H1 (cell line): ENCODE data around the gene PLEKHG2. TPM values are rescaled to one million over a fixed set of nuclear protein-coding genes. Genes with fewer than 3 reads are reported as not detected.
A peak's percentile ranks its signal among the peaks of the same experiment; 100 is the strongest.

Source experiments
- CTCF ChIA-PET: fragments of 300-600 bp; sonication (Branson Sonifier 250); formaldehyde crosslinking; loops from one replicate; lab custom pipeline; 2021; ENCODE audit not compliant: partially characterized antibody; lab: Charles Lee
- POLR2A ChIA-PET: fragments of 300-600 bp; sonication (Branson Sonifier 250); formaldehyde crosslinking; loops from one replicate; lab custom pipeline; 2021; ENCODE audit warnings: inconsistent platforms; ENCODE audit not compliant: partially characterized antibody; lab: Charles Lee
- DNase-seq, 2 experiments: peaks; one replicate each; pipeline versions ENCODE4 v3.0.0 to v3.0.0-alpha.2; 2010 to 2022; ENCODE audit warnings: low spot score in 2 of 2, low read depth in 1 of 2, mixed read lengths in 1 of 2
- FAIRE-seq: peaks from 2 replicates; lab custom pipeline; 2011; peaks lifted over from hg19 to GRCh38; lab: Jason Lieb, UNC
- H2AFZ ChIP-seq: 2 replicates; pipeline ENCODE4 v1.8.1; 2012; ENCODE audit warnings: low read length, inconsistent platforms
- H2AK5ac ChIP-seq: 2 replicates; pipeline ENCODE4 v1.6.1; 2013; ENCODE audit warnings: low read depth, low read length
- H2BK120ac ChIP-seq: replicated peaks from 2 replicates; pipeline ENCODE3; 2013; ENCODE audit warnings: low read depth, low read length, inconsistent platforms
- H2BK12ac ChIP-seq: 2 replicates; pipeline ENCODE4 v1.6.1; 2013; ENCODE audit warnings: low read depth, low read length
- H2BK15ac ChIP-seq: 2 replicates; pipeline ENCODE4 v1.6.1; 2013; ENCODE audit warnings: low read length
- H2BK20ac ChIP-seq: 2 replicates; pipeline ENCODE4 v1.6.1; 2013; ENCODE audit warnings: low read length
- H2BK5ac ChIP-seq: 2 replicates; pipeline ENCODE4 v1.6.1; 2013; ENCODE audit warnings: low read depth, low read length
- H3K14ac ChIP-seq: 2 replicates; pipeline ENCODE4 v1.6.1; 2013; ENCODE audit warnings: inconsistent platforms; ENCODE audit not compliant: insufficient read length
- H3K18ac ChIP-seq: 2 replicates; pipeline ENCODE4 v1.6.1; 2013; ENCODE audit warnings: low read length; ENCODE audit errors: extremely low read depth
- H3K23ac ChIP-seq: 2 replicates; pipeline ENCODE4 v1.6.1; 2013; ENCODE audit warnings: inconsistent platforms; ENCODE audit not compliant: insufficient read length
- H3K23me2 ChIP-seq: 2 replicates; pipeline ENCODE4 v1.6.1; 2013; ENCODE audit warnings: low read depth, low read length
- H3K27ac ChIP-seq: 2 replicates; pipeline ENCODE4 v1.6.1; 2011; ENCODE audit warnings: low read depth, low read length, inconsistent platforms
- H3K27me3 ChIP-seq, 4 experiments: replicated peaks in 1 of 4; 1 replicate in 1 of 4; 2 replicates in 3 of 4; pipeline versions ENCODE4 v1.6.1 to v1.8.1; 2011 to 2013; ENCODE audit warnings: low read length in 3 of 4, mild to moderate bottlenecking in 3 of 4, inconsistent platforms in 2 of 4, mixed read lengths in 2 of 4, moderate library complexity in 1 of 4; ENCODE audit not compliant: control insufficient read depth in 3 of 4, insufficient read depth in 3 of 4; ENCODE audit errors: extremely low read depth in 1 of 4
- H3K36me3 ChIP-seq, 4 experiments: 2 replicates each; pipeline versions ENCODE4 v1.6.1 to v1.8.1; 2011 to 2013; ENCODE audit warnings: mild to moderate bottlenecking in 4 of 4, low read length in 3 of 4, moderate library complexity in 2 of 4, control low read depth in 1 of 4, inconsistent platforms in 1 of 4; ENCODE audit not compliant: insufficient read depth in 4 of 4, control insufficient read depth in 2 of 4
- H3K4ac ChIP-seq: replicated peaks from 2 replicates; pipeline ENCODE3; 2013; ENCODE audit warnings: low read length, low read depth, mixed read lengths, inconsistent platforms; ENCODE audit not compliant: insufficient read length
- H3K4me1 ChIP-seq, 4 experiments: replicated peaks in 1 of 4; 1 replicate in 1 of 4; 2 replicates in 3 of 4; pipeline versions ENCODE4 v1.6.1 to v1.8.1; 2011 to 2013; ENCODE audit warnings: low read length in 3 of 4, inconsistent platforms in 2 of 4, mixed read lengths in 1 of 4; ENCODE audit not compliant: insufficient read depth in 4 of 4, control insufficient read depth in 3 of 4
- H3K4me2 ChIP-seq, 2 experiments: 2 replicates each; pipeline versions ENCODE4 v1.6.1 to v1.8.1; 2011 to 2013; ENCODE audit warnings: low read depth in 2 of 2, low read length in 2 of 2, control low read depth in 1 of 2, inconsistent platforms in 1 of 2, mild to moderate bottlenecking in 1 of 2; ENCODE audit not compliant: insufficient read depth in 1 of 2
- H3K4me3 ChIP-seq, 4 experiments: fragments of 200-600, 300-600 bp in 1 of 4; sonication (generic), shearing (Covaris generic), sonication (Bioruptor Twin) in 1 of 4; 2 replicates each; pipeline versions ENCODE4 v1.5.1 to v1.8.1; 2011 to 2016; ENCODE audit warnings: low read length in 4 of 4, low read depth in 3 of 4, control low read depth in 2 of 4, inconsistent platforms in 2 of 4, mild to moderate bottlenecking in 2 of 4, mixed read lengths in 1 of 4, moderate library complexity in 1 of 4; ENCODE audit not compliant: insufficient read depth in 2 of 4; ENCODE audit errors: extremely low read depth in 1 of 4
- H3K56ac ChIP-seq: replicated peaks from 2 replicates; pipeline ENCODE3; 2013; ENCODE audit warnings: low read depth, mild to moderate bottlenecking, mixed read lengths, low read length, inconsistent platforms; ENCODE audit not compliant: insufficient read length
- H3K79me1 ChIP-seq: 2 replicates; pipeline ENCODE4 v1.6.1; 2013; ENCODE audit warnings: low read depth, low read length, control low read depth
- H3K79me2 ChIP-seq, 2 experiments: 2 replicates each; pipeline versions ENCODE4 v1.6.1 to v1.8.1; 2012 to 2013; ENCODE audit warnings: low read length in 2 of 2, mild to moderate bottlenecking in 2 of 2, inconsistent platforms in 1 of 2; ENCODE audit not compliant: insufficient read depth in 2 of 2, control insufficient read depth in 1 of 2
- H3K9ac ChIP-seq, 4 experiments: replicated peaks in 1 of 4; 1 replicate in 1 of 4; 2 replicates in 3 of 4; pipeline versions ENCODE4 v1.6.1 to v1.8.1; 2011 to 2013; ENCODE audit warnings: low read depth in 3 of 4, low read length in 3 of 4, control low read depth in 2 of 4, mild to moderate bottlenecking in 2 of 4, moderate library complexity in 2 of 4, inconsistent platforms in 1 of 4; ENCODE audit errors: extremely low read depth in 1 of 4
- H3K9me3 ChIP-seq, 2 experiments: 2 replicates each; pipeline versions ENCODE4 v1.6.1 to v1.8.1; 2012 to 2013; ENCODE audit warnings: mild to moderate bottlenecking in 2 of 2, moderate library complexity in 2 of 2, control low read depth in 1 of 2, inconsistent platforms in 1 of 2, low read depth in 1 of 2, low read length in 1 of 2, mixed read lengths in 1 of 2; ENCODE audit not compliant: insufficient read depth in 2 of 2
- H4K20me1 ChIP-seq, 2 experiments: replicated peaks in 1 of 2; 2 replicates each; pipeline versions ENCODE3 to v1.8.1; 2011 to 2013; ENCODE audit warnings: inconsistent platforms in 2 of 2, low read length in 2 of 2, mild to moderate bottlenecking in 1 of 2; ENCODE audit not compliant: insufficient read depth in 2 of 2, control insufficient read depth in 1 of 2
- H4K5ac ChIP-seq: 2 replicates; pipeline ENCODE4 v1.6.1; 2013; ENCODE audit warnings: low read length, low read depth, mixed read lengths, inconsistent platforms; ENCODE audit not compliant: insufficient read length
- H4K8ac ChIP-seq: 2 replicates; pipeline ENCODE4 v1.8.0; 2013; ENCODE audit warnings: mild to moderate bottlenecking, moderate library complexity, low read length, inconsistent platforms; ENCODE audit not compliant: insufficient read depth; ENCODE audit errors: extremely low read depth
- H4K91ac ChIP-seq: replicated peaks from 2 replicates; pipeline ENCODE3; 2013; ENCODE audit warnings: low read length, mixed read lengths, inconsistent platforms; ENCODE audit not compliant: insufficient read length
- CTCF ChIP-seq, 3 experiments: IDR thresholded peaks; 1 replicate in 2 of 3; 2 replicates in 1 of 3; pipeline versions ENCODE4 v1.5.1 to v1.6.1; 2011; ENCODE audit warnings: low read length in 3 of 3, mild to moderate bottlenecking in 3 of 3, inconsistent platforms in 2 of 3, low read depth in 1 of 3, moderate library complexity in 1 of 3; ENCODE audit not compliant: insufficient read depth in 1 of 3; ENCODE audit errors: control extremely low read depth in 1 of 3
- FOSL1 ChIP-seq: IDR thresholded peaks from 2 replicates; pipeline ENCODE4 v1.6.1; 2011; ENCODE audit warnings: mild to moderate bottlenecking, low read depth, low read length, moderate library complexity; ENCODE audit not compliant: insufficient read depth
- NANOG ChIP-seq: IDR thresholded peaks from 2 replicates; pipeline ENCODE4 v1.6.1; 2011; ENCODE audit warnings: low read length, low read depth, mild to moderate bottlenecking, inconsistent platforms; ENCODE audit not compliant: insufficient read depth, poor library complexity, severe bottlenecking
- POLR2A ChIP-seq, 2 experiments: IDR thresholded peaks; 1 replicate in 1 of 2; 2 replicates in 1 of 2; pipeline ENCODE4 v1.6.1; 2011; ENCODE audit warnings: low read depth in 2 of 2, low read length in 2 of 2, mild to moderate bottlenecking in 2 of 2; ENCODE audit errors: control extremely low read depth in 1 of 2
- POLR2AphosphoS5 ChIP-seq: IDR thresholded peaks from 2 replicates; pipeline ENCODE4 v1.6.1; 2011; ENCODE audit warnings: low read depth, low read length
- WGBS, 2 experiments: shearing (Covaris generic) in 1 of 2; methylation state at CpG; one replicate each; pipeline versions ENCODE4 v1.1.6 to v1.1.7; 2013 to 2015; ENCODE audit warnings: low lambda C conversion rate in 2 of 2, mixed read lengths in 2 of 2, inconsistent platforms in 1 of 2, low coverage in 1 of 2, missing lambda C conversion rate in 1 of 2; ENCODE audit not compliant: insufficient replicate concordance in 2 of 2, insufficient coverage in 1 of 2, insufficient read length in 1 of 2; ENCODE audit errors: extremely low coverage in 1 of 2, missing lambda C conversion rate in 1 of 2; 5-methylcytosine and 5-hydroxymethylcytosine counted together
- polyA plus RNA-seq, 7 experiments: library from polyadenylated mRNA; depleted of rRNA in 3 of 7; stranded (reverse) in 5 of 7; unstranded in 2 of 7; fragments of >200 nt in 5 of 7; fragments of 200-250 nt in 2 of 7; gene quantifications; 1 replicate in 5 of 7; 2 replicates in 1 of 7; 4 replicates in 1 of 7; pipeline versions ENCODE4 v1.2.1 to v1.2.3, GENCODE V29; 2011 to 2013; ENCODE audit warnings: missing spikeins in 2 of 7, mixed read lengths in 2 of 7
- total RNA-seq: library from RNA; stranded (reverse); fragmentation: NEBNext Ultra II Directional; extraction: Animal tissue kit (Norgen Biotek cat#: 25700); gene quantifications from 2 replicates; pipeline ENCODE4 v1.2.1, GENCODE V29; 2021

PLEKHG2 gene
- total and polyA plus RNA-seq, 2 of the 8 experiments (the other 6 are each of a cell fraction or from before 2014, with no cell fraction given): 16.9 to 65.7 TPM

DNA sequence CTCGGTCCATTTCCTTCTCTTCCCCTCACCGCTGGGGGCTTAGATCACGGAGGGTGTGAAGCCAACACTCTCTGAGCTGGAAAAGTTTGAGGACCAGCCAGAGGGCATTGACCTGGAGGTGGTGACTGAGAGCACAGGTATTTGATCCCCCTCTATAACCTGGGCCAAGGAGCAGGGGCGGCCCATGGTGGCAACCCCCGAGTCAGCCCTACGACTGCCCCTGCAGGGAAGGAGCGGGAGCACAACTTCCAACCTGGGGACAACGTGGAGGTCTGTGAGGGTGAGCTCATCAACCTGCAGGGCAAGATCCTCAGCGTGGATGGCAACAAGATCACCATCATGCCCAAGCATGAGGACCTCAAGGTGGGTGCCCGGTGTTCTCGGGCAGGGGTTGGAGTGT lies 56.6 kb downstream of the PLEKHG2 start:
- no peak overlapping the region for H2AFZ ChIP-seq
- H2BK120ac ChIP-seq: no peak overlapping the region
- no peaks in the 10 kb centered on the region for H3K27me3 ChIP-seq
- H3K9me3 ChIP-seq: no peaks in the 10 kb centered on the region
- 0 out of 2 replicates have a peak, but pooled peaks cover 1% of the 10 kb centered on the region for H3K23me2 ChIP-seq
- H3K14ac ChIP-seq: no peak overlapping the region
- ChIA-PET CTCF (interaction anchor here (1.0 to 2.0 kb wide), 6 partner anchors 9 to 64 kb away, joined by 3 to 6 read pairs (median 5); no protein-coding TSS in a partner anchor), POLR2A (interaction anchor here (0.6 to 47.8 kb wide), 9 partner anchors 11 to 47 kb away, joined by 3 to 1154 read pairs (median 4); partner anchors contain the start of genes PLEKHG2, RPS16 and TIMM50)
- no peak overlapping the region for H3K4ac ChIP-seq
- peaks cover 2 to 23% of the 10 kb centered on the region in 2 experiments for H4K20me1 ChIP-seq
- no peak overlapping the region for H2AK5ac ChIP-seq
- 90% methylated on average over 11 of the region's 11 CpGs; no CpG with 5 or more reads in 1 of the 2 experiments for whole genome bisulfite sequencing, 2 experiments
- H3K56ac ChIP-seq: no peak overlapping the region
- no peak overlapping the region for H3K23ac ChIP-seq
- H3K79me2 ChIP-seq: no peaks in the 10 kb centered on the region
- H3K4me1 ChIP-seq: no peaks in the 10 kb centered on the region; a peak in 1 of 7 replicates
- H2BK15ac ChIP-seq: no peak overlapping the region
- TF ChIP-seq POLR2A (IDR thresholded peaks at IDR 0.05; ENCODE audit: control extremely low read depth in 1 of 2, low read depth in 2 of 2, low read length in 2 of 2) (no peak), CTCF (IDR thresholded peaks at IDR 0.05; ENCODE audit: control extremely low read depth in 1 of 3, insufficient read depth in 1 of 3, low read depth in 1 of 3, low read length in 3 of 3) (peak in 1 of 3 experiments; percentile 4; a peak in 1 of 4 replicates), POLR2AphosphoS5 (no peak), FOSL1 (no peak), NANOG (no peak)
- H4K91ac ChIP-seq: no peak overlapping the region
- H4K8ac ChIP-seq: no peak overlapping the region
- no peak overlapping the region for H3K18ac ChIP-seq
- H3K27ac ChIP-seq: no peak overlapping the region
- no peak overlapping the region for H3K9ac ChIP-seq
- H2BK12ac ChIP-seq: no peak overlapping the region
- peaks cover 39 to 81% (median 71%) of the 10 kb centered on the region in 4 experiments for H3K36me3 ChIP-seq
- H4K5ac ChIP-seq: no peak overlapping the region
- FAIRE-seq (no peak), DNase-seq (no peak)
- no peak overlapping the region for H3K4me3 ChIP-seq
- peaks cover 14% of the 10 kb centered on the region for H3K79me1 ChIP-seq
- H2BK5ac ChIP-seq: no peak overlapping the region
- H3K4me2 ChIP-seq: no peak overlapping the region
- no peak overlapping the region for H2BK20ac ChIP-seq
